Osteocyte (in vitro differentiated cells): ENCODE data around the gene CNFN. TPM values are rescaled to one million over a fixed set of nuclear protein-coding genes. Genes with fewer than 3 reads are reported as not detected.

ENCODE experiments used
- DNase-seq: peaks from one replicate; pipeline ENCODE4 v3.0.0; 2021; ENCODE audit warnings: mixed read lengths; ENCODE audit not compliant: unreplicated experiment; ENCODE audit errors: extremely low spot score
- H3K27ac Mint-ChIP-seq: one replicate; pipeline ENCODE4 v1.8.0; 2021; ENCODE audit warnings: mild to moderate bottlenecking, mixed read lengths; ENCODE audit not compliant: unreplicated experiment
- H3K27me3 Mint-ChIP-seq: one replicate; pipeline ENCODE4 v1.8.0; 2021; ENCODE audit warnings: mixed read lengths; ENCODE audit not compliant: unreplicated experiment
- H3K36me3 Mint-ChIP-seq: one replicate; pipeline ENCODE4 v1.8.0; 2021; ENCODE audit warnings: mixed read lengths; ENCODE audit not compliant: unreplicated experiment
- H3K4me1 Mint-ChIP-seq: one replicate; pipeline ENCODE4 v1.8.0; 2021; ENCODE audit warnings: mixed read lengths; ENCODE audit not compliant: unreplicated experiment
- H3K4me3 Mint-ChIP-seq: one replicate; pipeline ENCODE4 v1.8.0; 2021; ENCODE audit warnings: mild to moderate bottlenecking, moderate library complexity, mixed read lengths; ENCODE audit not compliant: unreplicated experiment
- H3K9me3 Mint-ChIP-seq: one replicate; pipeline ENCODE4 v1.8.0; 2021; ENCODE audit warnings: mixed read lengths; ENCODE audit not compliant: unreplicated experiment
- CTCF ChIP-seq: fragments of 200-600 bp; sonication (generic); IDR thresholded peaks from 2 replicates; pipeline ENCODE4 v1.5.0; 2021; ENCODE audit warnings: antibody characterized with exemption, mild to moderate bottlenecking, moderate library complexity
- total RNA-seq: library from RNA; stranded (reverse); gene quantifications from 2 replicates; pipeline ENCODE4 v1.2.1, GENCODE V29; 2021

CNFN gene
- total RNA-seq, 1 donor from 2014 or later: not detected

- H3K4me1 Mint-ChIP-seq: peaks cover 25% of the 10 kb centered on the region
- no peaks in the 10 kb centered on the region for H3K27me3 Mint-ChIP-seq
- no peak overlapping the region for H3K27ac Mint-ChIP-seq
- DNase-seq: no peak
- peak; percentile 36 for TF ChIP-seq CTCF
- no peak overlapping the region for H3K4me3 Mint-ChIP-seq
- H3K9me3 Mint-ChIP-seq: no peaks in the 10 kb centered on the region
- H3K36me3 Mint-ChIP-seq: no peaks in the 10 kb centered on the region
Measured at GRCh38 chr19:42420055-42420544, 30.0 kb upstream of the CNFN start.

DNA sequence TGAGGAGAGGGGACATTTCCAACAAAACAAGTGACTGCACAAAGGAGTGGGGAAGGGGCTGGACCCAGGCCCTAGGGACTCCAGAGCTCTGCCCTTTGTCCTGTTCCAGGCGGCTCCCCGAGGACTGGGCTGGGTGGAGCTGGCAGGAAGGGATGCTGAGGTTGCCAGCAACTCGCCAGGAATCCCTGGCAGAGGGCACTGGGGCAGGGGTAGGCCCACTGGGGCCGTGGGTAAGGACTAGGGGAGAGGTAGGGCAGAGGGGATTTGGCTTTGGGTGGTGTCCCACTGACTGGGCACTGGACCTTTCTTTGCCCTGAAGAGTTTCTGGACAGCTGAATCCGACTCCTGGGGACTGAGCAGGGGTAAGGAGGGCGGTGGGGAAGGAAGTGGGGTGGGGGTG lies 29.2 kb upstream of the CNFN start:
- no peaks in the 10 kb centered on the region for H3K9me3 Mint-ChIP-seq
- no peak overlapping the region for H3K27ac Mint-ChIP-seq
- no peak for DNase-seq
- H3K27me3 Mint-ChIP-seq: no peaks in the 10 kb centered on the region
- peaks cover 25% of the 10 kb centered on the region for H3K4me1 Mint-ChIP-seq
- TF ChIP-seq CTCF: no peak
- H3K4me3 Mint-ChIP-seq: no peak overlapping the region
- no peaks in the 10 kb centered on the region for H3K36me3 Mint-ChIP-seq

DNA sequence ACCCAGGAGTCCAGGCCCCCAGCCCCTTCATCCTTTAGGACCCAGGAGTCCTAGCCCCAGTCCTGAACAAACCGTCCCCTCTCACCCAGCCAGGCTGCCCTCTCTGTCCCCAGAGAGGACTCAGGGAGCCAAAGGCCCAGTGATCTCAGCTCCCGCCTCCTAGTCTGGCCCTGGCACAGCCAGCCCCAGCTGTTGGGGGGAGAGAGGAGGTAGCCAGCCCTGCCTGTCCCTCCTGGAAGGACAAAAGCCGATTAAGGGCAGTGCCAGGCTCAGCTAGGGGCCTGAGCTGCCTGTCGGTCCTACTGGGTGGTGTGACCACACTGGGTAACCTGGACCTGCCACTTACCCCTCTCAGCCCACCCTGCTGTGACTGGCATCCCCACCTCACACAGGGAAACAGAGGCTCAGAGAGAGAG lies 22.6 kb upstream of the CNFN start:
- H3K36me3 Mint-ChIP-seq: no peaks in the 10 kb centered on the region
- no peak overlapping the region for H3K4me3 Mint-ChIP-seq
- H3K27ac Mint-ChIP-seq: no peak overlapping the region
- no peaks in the 10 kb centered on the region for H3K27me3 Mint-ChIP-seq
- peaks cover 10% of the 10 kb centered on the region for H3K4me1 Mint-ChIP-seq
- H3K9me3 Mint-ChIP-seq: no peaks in the 10 kb centered on the region
- TF ChIP-seq CTCF: no peak
- DNase-seq: no peak

DNA sequence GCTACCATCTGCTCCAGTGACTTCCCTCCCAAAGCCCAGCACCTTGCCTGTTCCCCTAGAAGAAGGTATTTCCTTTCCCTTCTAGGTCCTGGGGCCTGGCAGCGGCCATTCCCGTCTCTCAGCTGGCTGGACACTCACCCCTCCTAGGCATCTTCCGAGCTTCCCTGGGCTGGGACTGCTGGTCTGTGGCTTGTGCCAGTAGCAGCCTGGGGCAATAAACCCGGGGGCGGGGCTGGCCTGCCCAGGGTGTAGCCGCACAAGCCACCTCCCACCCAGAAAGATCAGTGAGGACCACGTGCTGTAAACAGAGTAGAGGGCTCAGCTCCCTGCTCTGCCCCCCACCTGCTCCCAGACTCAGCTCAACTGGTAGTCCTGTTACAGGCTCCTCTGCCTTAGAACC lies 22.1 kb upstream of the CNFN start:
- no peak overlapping the region for H3K4me3 Mint-ChIP-seq
- no peaks in the 10 kb centered on the region for H3K9me3 Mint-ChIP-seq
- peaks cover 10% of the 10 kb centered on the region for H3K4me1 Mint-ChIP-seq
- no peaks in the 10 kb centered on the region for H3K27me3 Mint-ChIP-seq
- TF ChIP-seq CTCF: no peak
- no peaks in the 10 kb centered on the region for H3K36me3 Mint-ChIP-seq
- DNase-seq: no peak
- no peak overlapping the region for H3K27ac Mint-ChIP-seq

DNA sequence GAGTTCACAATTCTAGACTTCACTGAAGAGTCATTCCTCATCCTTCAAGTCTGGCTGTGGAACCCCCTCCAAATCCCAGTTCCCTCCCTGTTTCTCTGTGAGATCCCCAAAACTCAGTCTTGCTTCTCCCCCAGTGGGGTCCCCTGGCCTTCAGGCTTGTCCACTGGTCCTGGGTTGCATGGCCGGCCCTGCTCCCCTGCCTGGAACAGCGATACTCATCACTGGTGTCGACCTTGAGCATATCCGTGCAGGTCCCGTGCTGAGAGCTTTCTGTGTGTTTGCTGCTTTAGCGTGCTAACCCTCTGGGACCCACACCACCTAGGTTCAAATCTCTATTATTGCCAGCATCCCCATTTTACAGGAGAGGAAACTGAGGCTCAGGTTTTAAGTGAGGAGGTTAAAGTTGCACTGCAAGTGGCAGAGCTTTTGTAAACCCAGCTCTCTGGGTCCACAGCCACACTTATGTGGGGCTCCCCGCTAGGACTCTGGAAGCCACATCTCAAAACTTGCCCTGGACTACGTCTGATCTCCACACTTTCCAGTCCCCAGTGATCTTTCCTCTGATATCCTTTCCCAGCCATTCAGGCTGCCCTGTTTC lies 21.6 kb upstream of the CNFN start:
- Mint-ChIP-seq H3K4me1 (peaks cover 10% of the 10 kb centered on the region), H3K4me3 (no peak overlapping the region), H3K27me3 (no peaks in the 10 kb centered on the region), H3K9me3 (no peaks in the 10 kb centered on the region), H3K36me3 (no peaks in the 10 kb centered on the region), H3K27ac (no peak overlapping the region)
- DNase-seq: no peak
- TF ChIP-seq CTCF: no peak
